Activated CD8-positive, alpha-beta memory T cell treated with anti-CD3 and anti-CD28 coated beads, Interleukin-2, amount 50 U/mL, for 24 hours (primary cell): ENCODE results near the gene ARMH3.
"Not testable (repeated sequence)": the region's sequence is repeated elsewhere in the genome, so short reads cannot be mapped to it uniquely, and the experiment has no call there.

Experiments used
- DNase-seq: peaks from one replicate; pipeline ENCODE4 v3.0.0-alpha.2; 2020; ENCODE audit errors: extremely low read depth

ARMH3 gene

GRCh38 chr10:101986624-101986971 is 69.4 kb downstream of the ARMH3 start:
- no peak for DNase-seq

- DNase-seq: not testable (repeated sequence)
Measured at GRCh38 chr10:101980677-101981076, 75.3 kb downstream of the ARMH3 start.

GRCh38 chr10:101974091-101974971 is 81.6 kb downstream of the ARMH3 start:
- DNase-seq: no peak

- no peak for DNase-seq
Measured at GRCh38 chr10:101972761-101973160, 83.2 kb downstream of the ARMH3 start.

- no peak for DNase-seq
Measured at GRCh38 chr10:101969412-101969922, 86.5 kb downstream of the ARMH3 start.

GRCh38 chr10:101968940-101969321 is 87.0 kb downstream of the ARMH3 start:
- DNase-seq: no peak

GRCh38 chr10:101968286-101968939 is 87.6 kb downstream of the ARMH3 start:
- DNase-seq: no peak

- no peak for DNase-seq
Measured at GRCh38 chr10:101967713-101968112, 88.3 kb downstream of the ARMH3 start.

GRCh38 chr10:101967119-101967518 is 88.9 kb downstream of the ARMH3 start:
- DNase-seq: no peak

GRCh38 chr10:101965075-101965765 is 90.8 kb downstream of the ARMH3 start:
- no peak for DNase-seq

GRCh38 chr10:101961591-101962498 is 94.1 kb downstream of the ARMH3 start:
- no peak for DNase-seq

- no peak for DNase-seq
Measured at GRCh38 chr10:101960879-101961395, 95.0 kb downstream of the ARMH3 start.

- no peak for DNase-seq
Measured at GRCh38 chr10:101959346-101959916, 96.5 kb downstream of the ARMH3 start.

GRCh38 chr10:101958691-101959090 is 97.3 kb downstream of the ARMH3 start:
- no peak for DNase-seq

- no peak for DNase-seq
Measured at GRCh38 chr10:101956898-101957297, 99.1 kb downstream of the ARMH3 start.

GRCh38 chr10:101956117-101956516 is 99.9 kb downstream of the ARMH3 start:
- DNase-seq: no peak

GRCh38 chr10:101952191-101952590 is 103.8 kb downstream of the ARMH3 start:
- DNase-seq: no peak

GRCh38 chr10:101950213-101950612 is 105.8 kb downstream of the ARMH3 start:
- DNase-seq: no peak

- no peak for DNase-seq
Measured at GRCh38 chr10:101941871-101942270, 114.1 kb downstream of the ARMH3 start.

GRCh38 chr10:101940916-101941315 is 115.1 kb downstream of the ARMH3 start:
- no peak for DNase-seq

GRCh38 chr10:101939729-101940128 is 116.2 kb downstream of the ARMH3 start:
- DNase-seq: no peak
